ENCODE data around the gene HMX3. TPM values are rescaled to one million over a fixed set of nuclear protein-coding genes. Genes with fewer than 3 reads are reported as not detected.
A peak's percentile ranks its signal among the peaks of the same experiment; 100 is the strongest.

HMX3 gene
- total and polyA plus RNA-seq, 8 donors: 0.07 to 0.53 (median 0.29) TPM; not detected in 5

- no peak for TF ChIP-seq CTCF (IDR thresholded peaks at IDR 0.05)
- Histone ChIP-seq H3K36me3 (no peaks in the 10 kb centered on the region), H3K9me3 (no peaks in the 10 kb centered on the region), H3K4me3 (no peak overlapping the region), H3K27me3 (peaks cover 4 to 74% (median 29%) of the 10 kb centered on the region in 4 donors), H3K4me1 (peaks cover 0 to 7% (median 0%) of the 10 kb centered on the region in 3 donors), H3K27ac (no peak overlapping the region)
- DNase-seq (no peak), ATAC-seq (no peak), FAIRE-seq (no peak)
- intact Hi-C loops (cut with DNase I): no loop called here
- WGBS, 2 donors: 11 to 13% methylated on average over 10 of the region's 10 CpGs
Observed at GRCh38 chr10:123143825-123144168, 8.0 kb downstream of the HMX3 start.

- Histone ChIP-seq H3K27me3 (peaks cover 0 to 77% (median 31%) of the 10 kb centered on the region in 4 donors), H3K27ac (no peak overlapping the region), H3K9me3 (no peaks in the 10 kb centered on the region), H3K36me3 (no peaks in the 10 kb centered on the region), H3K4me1 (peaks cover 0 to 11% (median 0%) of the 10 kb centered on the region in 3 donors), H3K4me3 (no peak overlapping the region)
- ATAC-seq (peak in 3 of 4 donors; percentile 24 to 39 (median 35)), FAIRE-seq (no peak), DNase-seq (peak in 1 of 6 donors; percentile 33)
- WGBS, 2 donors: 3% methylated on average over 29 of the region's 29 CpGs
- TF ChIP-seq CTCF (IDR thresholded peaks at IDR 0.05): no peak
- intact Hi-C loops (cut with DNase I): no loop called here
Observed at GRCh38 chr10:123144697-123145541, 9.1 kb downstream of the HMX3 start.

- Histone ChIP-seq H3K27me3 (peaks cover 0 to 76% (median 31%) of the 10 kb centered on the region in 4 donors), H3K4me1 (peaks cover 0 to 14% (median 0%) of the 10 kb centered on the region in 3 donors), H3K27ac (no peak overlapping the region), H3K36me3 (no peaks in the 10 kb centered on the region), H3K9me3 (no peaks in the 10 kb centered on the region), H3K4me3 (no peak overlapping the region)
- TF ChIP-seq CTCF (IDR thresholded peaks at IDR 0.05): no peak
- DNase-seq (no peak), ATAC-seq (no peak), FAIRE-seq (no peak)
- intact Hi-C loops (cut with DNase I): no loop called here
- WGBS, 2 donors: 6% methylated on average over 14 of the region's 14 CpGs
Observed at GRCh38 chr10:123145542-123146012, 9.8 kb downstream of the HMX3 start.

- WGBS, 2 donors: 2 to 3% methylated on average over 58 to 59 of the region's 59 CpGs
- Histone ChIP-seq H3K4me3 (peak overlapping the region in 1 of 4 donors; percentile 10), H3K27me3 (peaks cover 0 to 76% (median 33%) of the 10 kb centered on the region in 4 donors), H3K9me3 (no peaks in the 10 kb centered on the region), H3K4me1 (peaks cover 0 to 19% (median 5%) of the 10 kb centered on the region in 3 donors), H3K36me3 (no peaks in the 10 kb centered on the region), H3K27ac (no peak overlapping the region)
- intact Hi-C loops (cut with DNase I): no loop called here
- DNase-seq: peak in 1 of 6 donors; percentile 35
- no peak for ATAC-seq
- no peak for FAIRE-seq
- TF ChIP-seq CTCF (IDR thresholded peaks at IDR 0.05): no peak
Observed at GRCh38 chr10:123146013-123146893, 10.5 kb downstream of the HMX3 start.
